ENCODE results near the gene EEF1A1.

DNA sequence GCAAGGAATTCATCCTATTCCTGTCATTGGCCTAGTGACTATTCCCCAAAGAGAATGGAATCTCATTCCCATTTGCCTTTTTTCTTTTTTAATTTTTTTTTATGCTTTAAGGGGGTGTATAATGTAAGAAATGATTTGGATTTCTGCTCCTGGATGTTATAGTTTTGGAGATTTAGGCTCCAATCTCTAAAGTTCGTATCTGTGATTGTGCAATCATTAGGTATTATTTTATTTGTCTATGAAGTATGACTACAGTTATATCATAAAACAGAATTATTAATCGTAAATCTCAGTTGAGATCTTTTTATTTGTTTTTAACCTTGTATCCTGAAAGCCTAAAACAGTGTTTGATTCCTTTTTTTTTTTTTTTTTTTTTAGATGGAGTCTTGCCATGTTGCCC, 41.7 kb upstream of the EEF1A1 start:
- TF ChIP-seq TAF1 (IDR thresholded peaks at IDR 0.05; ENCODE audit: borderline replicate concordance, low read depth, low read length) = no peak
- no peak for TF ChIP-seq POLR2AphosphoS5 (IDR thresholded peaks at IDR 0.05; ENCODE audit: low read depth, low read length)
- TF ChIP-seq POLR2A (IDR thresholded peaks at IDR 0.05; ENCODE audit: low read depth, low read length) = no peak
